ENCODE results near the gene P2RX2. TPM values are rescaled to one million over a fixed set of nuclear protein-coding genes. Genes with fewer than 3 reads are reported as not detected.
A peak's percentile ranks its signal among the peaks of the same experiment; 100 is the strongest.

Gene P2RX2
- total RNA-seq, 1 donor from 2014 or later = not detected

DNA sequence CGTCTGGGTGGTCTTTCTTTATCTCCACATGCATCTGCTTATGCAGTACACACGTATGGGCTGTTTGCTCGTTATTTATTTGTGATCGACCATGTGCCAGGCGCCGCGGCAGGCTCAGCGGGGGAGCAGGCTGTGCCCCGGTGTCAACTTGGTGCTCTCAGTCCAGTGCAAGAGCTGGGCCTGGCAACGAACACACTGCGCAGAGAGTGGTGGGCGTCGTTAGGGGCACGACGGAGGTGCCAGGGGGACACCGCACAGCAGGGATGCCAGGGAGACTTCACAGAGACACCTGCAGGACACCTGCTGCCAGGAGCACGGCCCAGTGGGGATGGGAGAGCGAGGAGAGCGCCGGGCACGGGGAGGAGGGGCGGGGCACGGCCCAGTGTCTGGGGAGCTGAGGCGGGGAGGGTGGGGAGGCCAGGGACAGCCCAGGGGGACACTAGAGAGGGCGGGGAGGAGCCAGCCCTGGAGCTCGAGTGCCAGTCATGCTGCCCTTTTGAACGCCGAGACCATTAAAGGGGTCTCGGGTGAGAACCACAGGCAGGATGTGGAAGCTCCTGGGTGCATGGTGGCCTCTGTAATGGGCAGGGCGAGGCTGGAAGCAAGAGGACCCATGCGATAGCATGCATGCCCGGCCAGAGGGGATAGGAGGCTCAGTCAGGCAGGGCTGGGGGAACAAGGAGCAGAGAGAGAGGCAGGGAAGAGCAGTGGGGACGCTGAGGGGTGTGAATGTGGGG lies 7.5 kb upstream of the P2RX2 start:
- H3K4me3 ChIP-seq (ENCODE audit: low read depth, low read length) = no peak overlapping the region
- peaks cover 33% of the 10 kb centered on the region for H3K27me3 ChIP-seq (ENCODE audit: control insufficient read depth, insufficient read depth, low read length)

DNA sequence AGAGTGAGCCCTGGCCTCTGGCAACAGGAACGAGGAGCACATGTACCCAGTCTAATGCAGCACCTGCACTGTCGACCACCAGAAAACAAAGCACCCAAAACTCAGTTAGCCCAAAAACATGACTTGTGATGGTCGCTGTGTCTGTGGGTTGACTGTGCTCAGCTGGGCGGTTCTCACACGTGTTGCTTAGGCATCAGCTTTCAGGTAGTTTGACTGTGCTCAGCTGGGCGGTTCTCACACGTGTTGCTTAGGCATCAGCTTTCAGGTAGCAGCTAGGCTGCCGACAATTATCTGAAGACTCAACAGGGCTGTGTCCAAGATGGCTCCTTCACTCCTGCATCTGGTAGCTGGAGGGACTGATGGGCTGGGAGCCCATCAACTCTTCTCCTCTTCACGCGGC lies 7.0 kb upstream of the P2RX2 start:
- H3K4me3 ChIP-seq (ENCODE audit: low read depth, low read length) = no peak overlapping the region
- TF ChIP-seq, protein P1, sequence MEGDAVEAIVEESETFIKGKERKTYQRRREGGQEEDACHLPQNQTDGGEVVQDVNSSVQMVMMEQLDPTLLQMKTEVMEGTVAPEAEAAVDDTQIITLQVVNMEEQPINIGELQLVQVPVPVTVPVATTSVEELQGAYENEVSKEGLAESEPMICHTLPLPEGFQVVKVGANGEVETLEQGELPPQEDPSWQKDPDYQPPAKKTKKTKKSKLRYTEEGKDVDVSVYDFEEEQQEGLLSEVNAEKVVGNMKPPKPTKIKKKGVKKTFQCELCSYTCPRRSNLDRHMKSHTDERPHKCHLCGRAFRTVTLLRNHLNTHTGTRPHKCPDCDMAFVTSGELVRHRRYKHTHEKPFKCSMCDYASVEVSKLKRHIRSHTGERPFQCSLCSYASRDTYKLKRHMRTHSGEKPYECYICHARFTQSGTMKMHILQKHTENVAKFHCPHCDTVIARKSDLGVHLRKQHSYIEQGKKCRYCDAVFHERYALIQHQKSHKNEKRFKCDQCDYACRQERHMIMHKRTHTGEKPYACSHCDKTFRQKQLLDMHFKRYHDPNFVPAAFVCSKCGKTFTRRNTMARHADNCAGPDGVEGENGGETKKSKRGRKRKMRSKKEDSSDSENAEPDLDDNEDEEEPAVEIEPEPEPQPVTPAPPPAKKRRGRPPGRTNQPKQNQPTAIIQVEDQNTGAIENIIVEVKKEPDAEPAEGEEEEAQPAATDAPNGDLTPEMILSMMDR (IDR thresholded peaks at IDR 0.05; ENCODE audit: insufficient read depth, low read length, poor library complexity, severe bottlenecking) = no peak
- no peaks in the 10 kb centered on the region for H3K36me3 ChIP-seq (ENCODE audit: control insufficient read depth, insufficient read depth, low read length)
- H3K27me3 ChIP-seq (ENCODE audit: control insufficient read depth, insufficient read depth, low read length) = peaks cover 34% of the 10 kb centered on the region
- DNase-seq (ENCODE audit: low read depth) = no peak

More for the DNA sequence above, 7.5 kb upstream of the P2RX2 start:
- TF ChIP-seq, protein P1 (IDR thresholded peaks at IDR 0.05; ENCODE audit: insufficient read depth, low read length, poor library complexity, severe bottlenecking) = no peak
- no peaks in the 10 kb centered on the region for H3K36me3 ChIP-seq (ENCODE audit: control insufficient read depth, insufficient read depth, low read length)
- no peak for DNase-seq (ENCODE audit: low read depth)

DNA sequence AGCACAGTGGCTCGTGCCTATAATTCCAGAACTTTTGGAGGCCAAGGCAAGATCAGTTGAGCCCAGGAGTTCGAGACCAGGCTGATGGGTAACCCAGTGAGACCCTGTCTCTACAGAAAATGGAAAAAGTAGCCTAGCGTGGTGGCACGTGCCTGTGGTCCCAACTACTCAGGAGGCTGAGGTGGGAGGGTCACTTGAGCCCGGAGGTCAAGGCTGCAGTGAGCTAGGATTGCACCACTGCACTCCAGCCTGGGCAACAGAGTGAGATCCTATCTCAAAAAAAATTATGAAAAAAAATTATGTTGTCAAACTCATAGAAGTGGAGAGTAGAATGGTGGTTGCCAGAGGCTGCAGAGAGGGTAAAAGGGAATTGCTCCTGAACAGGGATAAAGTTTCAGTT lies 4.5 kb upstream of the P2RX2 start:
- no peak for DNase-seq (ENCODE audit: low read depth)
- TF ChIP-seq, protein P1 (IDR thresholded peaks at IDR 0.05; ENCODE audit: insufficient read depth, low read length, poor library complexity, severe bottlenecking) = no peak
- Histone ChIP-seq H3K4me3 (ENCODE audit: low read depth, low read length) (no peak overlapping the region), H3K36me3 (ENCODE audit: control insufficient read depth, insufficient read depth, low read length) (no peaks in the 10 kb centered on the region), H3K27me3 (ENCODE audit: control insufficient read depth, insufficient read depth, low read length) (peaks cover 49% of the 10 kb centered on the region)

DNA sequence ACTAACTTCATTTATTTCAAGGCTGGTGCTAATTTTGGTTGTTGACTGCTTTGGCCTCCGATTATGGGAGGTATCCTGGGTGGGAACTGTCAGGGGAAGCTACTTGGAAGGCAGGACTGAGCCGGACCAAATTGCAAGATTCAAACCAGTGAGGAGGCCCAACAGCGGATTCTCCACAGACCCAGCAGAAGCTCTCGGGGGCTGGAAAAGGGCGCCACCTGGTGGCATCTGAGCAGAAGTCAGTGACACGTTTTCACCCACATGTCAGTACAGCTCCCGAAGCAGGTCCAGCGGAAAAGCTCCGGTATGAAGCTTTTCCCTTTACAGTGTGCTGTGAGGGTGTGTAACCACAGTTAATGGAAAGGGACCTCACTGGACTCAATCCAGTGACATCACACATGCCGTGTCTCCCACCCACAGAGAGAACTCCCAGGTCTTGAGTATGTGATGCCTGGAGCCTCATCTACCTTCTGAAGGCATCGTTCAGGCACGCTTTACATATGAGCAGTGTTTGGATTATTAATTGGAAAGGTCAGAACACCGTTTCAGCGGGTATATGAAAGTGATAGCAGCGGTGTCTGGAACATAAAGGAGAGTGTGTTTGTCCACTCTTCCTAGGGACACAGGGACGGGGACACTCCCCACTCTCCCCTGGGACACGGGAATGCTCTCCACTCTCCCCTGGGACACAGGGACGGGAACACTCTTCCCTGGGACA lies 3.6 kb upstream of the P2RX2 start:
- H3K4me3 ChIP-seq (ENCODE audit: low read depth, low read length) = no peak overlapping the region
- no peak for DNase-seq (ENCODE audit: low read depth)
- no peaks in the 10 kb centered on the region for H3K36me3 ChIP-seq (ENCODE audit: control insufficient read depth, insufficient read depth, low read length)
- TF ChIP-seq, protein P1 (IDR thresholded peaks at IDR 0.05; ENCODE audit: insufficient read depth, low read length, poor library complexity, severe bottlenecking) = peak; percentile 93
- peaks cover 54% of the 10 kb centered on the region for H3K27me3 ChIP-seq (ENCODE audit: control insufficient read depth, insufficient read depth, low read length)

DNA sequence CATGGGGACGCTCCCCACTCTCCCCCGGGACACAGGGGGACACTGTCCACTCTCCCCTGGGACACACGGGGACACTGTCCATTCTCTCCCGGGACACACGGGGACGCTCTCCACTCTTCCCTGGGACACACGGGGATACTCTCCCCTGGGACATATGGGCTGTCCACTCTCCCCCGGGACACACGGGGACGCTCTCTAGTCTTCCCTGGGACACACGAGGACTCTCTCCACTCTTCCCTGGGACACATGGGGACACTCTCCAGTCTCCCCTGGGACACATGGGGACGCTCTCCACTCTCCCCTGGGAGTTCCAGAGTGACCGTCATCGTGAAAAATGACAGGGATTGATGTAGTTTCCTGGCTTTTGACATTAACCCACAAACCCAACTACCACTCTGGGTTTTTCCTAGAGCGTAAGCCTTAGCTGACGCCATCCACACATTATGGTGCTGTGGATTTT lies 3.0 kb upstream of the P2RX2 start:
- Histone ChIP-seq H3K4me3 (ENCODE audit: low read depth, low read length) (no peak overlapping the region), H3K36me3 (ENCODE audit: control insufficient read depth, insufficient read depth, low read length) (no peaks in the 10 kb centered on the region), H3K27me3 (ENCODE audit: control insufficient read depth, insufficient read depth, low read length) (peaks cover 56% of the 10 kb centered on the region)
- TF ChIP-seq, protein P1 (IDR thresholded peaks at IDR 0.05; ENCODE audit: insufficient read depth, low read length, poor library complexity, severe bottlenecking) = no peak
- no peak for DNase-seq (ENCODE audit: low read depth)

Measured in kidney epithelial cell (primary cell).